H1 (cell line): ENCODE measurements around the gene HADHB. TPM values are rescaled to one million over a fixed set of nuclear protein-coding genes. Genes with fewer than 3 reads are reported as not detected.

ENCODE experiments used
- CTCF ChIA-PET: fragments of 300-600 bp; sonication (Branson Sonifier 250); formaldehyde crosslinking; loops from one replicate; lab custom pipeline; 2021; ENCODE audit not compliant: partially characterized antibody; lab: Charles Lee
- POLR2A ChIA-PET: fragments of 300-600 bp; sonication (Branson Sonifier 250); formaldehyde crosslinking; loops from one replicate; lab custom pipeline; 2021; ENCODE audit warnings: inconsistent platforms; ENCODE audit not compliant: partially characterized antibody; lab: Charles Lee
- DNase-seq, 2 experiments: peaks; one replicate each; pipeline versions ENCODE4 v3.0.0 to v3.0.0-alpha.2; 2010 to 2022; ENCODE audit warnings: low spot score in 2 of 2, low read depth in 1 of 2, mixed read lengths in 1 of 2
- FAIRE-seq: peaks from 2 replicates; lab custom pipeline; 2011; peaks lifted over from hg19 to GRCh38; lab: Jason Lieb, UNC
- H2AFZ ChIP-seq: 2 replicates; pipeline ENCODE4 v1.8.1; 2012; ENCODE audit warnings: low read length, inconsistent platforms
- H2AK5ac ChIP-seq: 2 replicates; pipeline ENCODE4 v1.6.1; 2013; ENCODE audit warnings: low read depth, low read length
- H2BK120ac ChIP-seq: replicated peaks from 2 replicates; pipeline ENCODE3; 2013; ENCODE audit warnings: low read depth, low read length, inconsistent platforms
- H2BK12ac ChIP-seq: 2 replicates; pipeline ENCODE4 v1.6.1; 2013; ENCODE audit warnings: low read depth, low read length
- H2BK15ac ChIP-seq: 2 replicates; pipeline ENCODE4 v1.6.1; 2013; ENCODE audit warnings: low read length
- H2BK20ac ChIP-seq: 2 replicates; pipeline ENCODE4 v1.6.1; 2013; ENCODE audit warnings: low read length
- H2BK5ac ChIP-seq: 2 replicates; pipeline ENCODE4 v1.6.1; 2013; ENCODE audit warnings: low read depth, low read length
- H3K14ac ChIP-seq: 2 replicates; pipeline ENCODE4 v1.6.1; 2013; ENCODE audit warnings: inconsistent platforms; ENCODE audit not compliant: insufficient read length
- H3K18ac ChIP-seq: 2 replicates; pipeline ENCODE4 v1.6.1; 2013; ENCODE audit warnings: low read length; ENCODE audit errors: extremely low read depth
- H3K23ac ChIP-seq: 2 replicates; pipeline ENCODE4 v1.6.1; 2013; ENCODE audit warnings: inconsistent platforms; ENCODE audit not compliant: insufficient read length
- H3K23me2 ChIP-seq: 2 replicates; pipeline ENCODE4 v1.6.1; 2013; ENCODE audit warnings: low read depth, low read length
- H3K27ac ChIP-seq: 2 replicates; pipeline ENCODE4 v1.6.1; 2011; ENCODE audit warnings: low read depth, low read length, inconsistent platforms
- H3K27me3 ChIP-seq, 4 experiments: replicated peaks in 1 of 4; 1 replicate in 1 of 4; 2 replicates in 3 of 4; pipeline versions ENCODE4 v1.6.1 to v1.8.1; 2011 to 2013; ENCODE audit warnings: low read length in 3 of 4, mild to moderate bottlenecking in 3 of 4, inconsistent platforms in 2 of 4, mixed read lengths in 2 of 4, moderate library complexity in 1 of 4; ENCODE audit not compliant: control insufficient read depth in 3 of 4, insufficient read depth in 3 of 4; ENCODE audit errors: extremely low read depth in 1 of 4
- H3K36me3 ChIP-seq, 4 experiments: 2 replicates each; pipeline versions ENCODE4 v1.6.1 to v1.8.1; 2011 to 2013; ENCODE audit warnings: mild to moderate bottlenecking in 4 of 4, low read length in 3 of 4, moderate library complexity in 2 of 4, control low read depth in 1 of 4, inconsistent platforms in 1 of 4; ENCODE audit not compliant: insufficient read depth in 4 of 4, control insufficient read depth in 2 of 4
- H3K4ac ChIP-seq: replicated peaks from 2 replicates; pipeline ENCODE3; 2013; ENCODE audit warnings: low read length, low read depth, mixed read lengths, inconsistent platforms; ENCODE audit not compliant: insufficient read length
- H3K4me1 ChIP-seq, 4 experiments: replicated peaks in 1 of 4; 1 replicate in 1 of 4; 2 replicates in 3 of 4; pipeline versions ENCODE4 v1.6.1 to v1.8.1; 2011 to 2013; ENCODE audit warnings: low read length in 3 of 4, inconsistent platforms in 2 of 4, mixed read lengths in 1 of 4; ENCODE audit not compliant: insufficient read depth in 4 of 4, control insufficient read depth in 3 of 4
- H3K4me2 ChIP-seq, 2 experiments: 2 replicates each; pipeline versions ENCODE4 v1.6.1 to v1.8.1; 2011 to 2013; ENCODE audit warnings: low read depth in 2 of 2, low read length in 2 of 2, control low read depth in 1 of 2, inconsistent platforms in 1 of 2, mild to moderate bottlenecking in 1 of 2; ENCODE audit not compliant: insufficient read depth in 1 of 2
- H3K4me3 ChIP-seq, 4 experiments: fragments of 200-600, 300-600 bp in 1 of 4; sonication (generic), shearing (Covaris generic), sonication (Bioruptor Twin) in 1 of 4; 2 replicates each; pipeline versions ENCODE4 v1.5.1 to v1.8.1; 2011 to 2016; ENCODE audit warnings: low read length in 4 of 4, low read depth in 3 of 4, control low read depth in 2 of 4, inconsistent platforms in 2 of 4, mild to moderate bottlenecking in 2 of 4, mixed read lengths in 1 of 4, moderate library complexity in 1 of 4; ENCODE audit not compliant: insufficient read depth in 2 of 4; ENCODE audit errors: extremely low read depth in 1 of 4
- H3K56ac ChIP-seq: replicated peaks from 2 replicates; pipeline ENCODE3; 2013; ENCODE audit warnings: low read depth, mild to moderate bottlenecking, mixed read lengths, low read length, inconsistent platforms; ENCODE audit not compliant: insufficient read length
- H3K79me1 ChIP-seq: 2 replicates; pipeline ENCODE4 v1.6.1; 2013; ENCODE audit warnings: low read depth, low read length, control low read depth
- H3K79me2 ChIP-seq, 2 experiments: 2 replicates each; pipeline versions ENCODE4 v1.6.1 to v1.8.1; 2012 to 2013; ENCODE audit warnings: low read length in 2 of 2, mild to moderate bottlenecking in 2 of 2, inconsistent platforms in 1 of 2; ENCODE audit not compliant: insufficient read depth in 2 of 2, control insufficient read depth in 1 of 2
- H3K9ac ChIP-seq, 4 experiments: replicated peaks in 1 of 4; 1 replicate in 1 of 4; 2 replicates in 3 of 4; pipeline versions ENCODE4 v1.6.1 to v1.8.1; 2011 to 2013; ENCODE audit warnings: low read depth in 3 of 4, low read length in 3 of 4, control low read depth in 2 of 4, mild to moderate bottlenecking in 2 of 4, moderate library complexity in 2 of 4, inconsistent platforms in 1 of 4; ENCODE audit errors: extremely low read depth in 1 of 4
- H3K9me3 ChIP-seq, 2 experiments: 2 replicates each; pipeline versions ENCODE4 v1.6.1 to v1.8.1; 2012 to 2013; ENCODE audit warnings: mild to moderate bottlenecking in 2 of 2, moderate library complexity in 2 of 2, control low read depth in 1 of 2, inconsistent platforms in 1 of 2, low read depth in 1 of 2, low read length in 1 of 2, mixed read lengths in 1 of 2; ENCODE audit not compliant: insufficient read depth in 2 of 2
- H4K20me1 ChIP-seq, 2 experiments: replicated peaks in 1 of 2; 2 replicates each; pipeline versions ENCODE3 to v1.8.1; 2011 to 2013; ENCODE audit warnings: inconsistent platforms in 2 of 2, low read length in 2 of 2, mild to moderate bottlenecking in 1 of 2; ENCODE audit not compliant: insufficient read depth in 2 of 2, control insufficient read depth in 1 of 2
- H4K5ac ChIP-seq: 2 replicates; pipeline ENCODE4 v1.6.1; 2013; ENCODE audit warnings: low read length, low read depth, mixed read lengths, inconsistent platforms; ENCODE audit not compliant: insufficient read length
- H4K8ac ChIP-seq: 2 replicates; pipeline ENCODE4 v1.8.0; 2013; ENCODE audit warnings: mild to moderate bottlenecking, moderate library complexity, low read length, inconsistent platforms; ENCODE audit not compliant: insufficient read depth; ENCODE audit errors: extremely low read depth
- H4K91ac ChIP-seq: replicated peaks from 2 replicates; pipeline ENCODE3; 2013; ENCODE audit warnings: low read length, mixed read lengths, inconsistent platforms; ENCODE audit not compliant: insufficient read length
- ASH2L ChIP-seq: fragments of 200-600, 300-600 bp; sonication (generic); IDR thresholded peaks from one replicate; pipeline ENCODE4 v1.7.1; 2017; ENCODE audit warnings: low read length
- JUND ChIP-seq: IDR thresholded peaks from 2 replicates; pipeline ENCODE4 v1.6.1; 2011; ENCODE audit warnings: mild to moderate bottlenecking, improper control_type of control experiment, low read length
- KDM1A ChIP-seq: fragments of 200-600, 300-600 bp; sonication (generic); IDR thresholded peaks from 2 replicates; pipeline ENCODE4 v1.7.1; 2016; ENCODE audit warnings: mild to moderate bottlenecking, low read length, borderline replicate concordance
- PHF8 ChIP-seq: fragments of 200-600 bp; sonication (generic); conservative IDR thresholded peaks from 2 replicates; pipeline ENCODE4 v1.7.1; 2012; ENCODE audit warnings: low read depth, mild to moderate bottlenecking, inconsistent platforms, low read length, moderate library complexity
- SIRT6 ChIP-seq: IDR thresholded peaks from one replicate; pipeline ENCODE4 v1.7.1; 2012; ENCODE audit warnings: low read length, inconsistent platforms
- SP4 ChIP-seq: IDR thresholded peaks from 2 replicates; pipeline ENCODE4 v1.6.1; 2012; ENCODE audit warnings: low read length, inconsistent platforms
- SRF ChIP-seq: IDR thresholded peaks from 2 replicates; pipeline ENCODE4 v1.6.1; 2011; ENCODE audit warnings: mild to moderate bottlenecking, low read depth, low read length, moderate library complexity
- TBP ChIP-seq: IDR thresholded peaks from 2 replicates; pipeline ENCODE4 v1.6.1; 2011; ENCODE audit warnings: low read depth, low read length, improper control_type of control experiment
- TEAD4 ChIP-seq: IDR thresholded peaks from 2 replicates; pipeline ENCODE4 v1.6.1; 2012; ENCODE audit warnings: low read depth, low read length, inconsistent platforms, mixed read lengths
- ZNF274 ChIP-seq: IDR thresholded peaks from 2 replicates; pipeline ENCODE4 v1.7.0; 2012; ENCODE audit warnings: low read length, borderline replicate concordance; ENCODE audit errors: extremely low read depth
- WGBS, 2 experiments: shearing (Covaris generic) in 1 of 2; methylation state at CpG; one replicate each; pipeline versions ENCODE4 v1.1.6 to v1.1.7; 2013 to 2015; ENCODE audit warnings: low lambda C conversion rate in 2 of 2, mixed read lengths in 2 of 2, inconsistent platforms in 1 of 2, low coverage in 1 of 2, missing lambda C conversion rate in 1 of 2; ENCODE audit not compliant: insufficient replicate concordance in 2 of 2, insufficient coverage in 1 of 2, insufficient read length in 1 of 2; ENCODE audit errors: extremely low coverage in 1 of 2, missing lambda C conversion rate in 1 of 2; 5-methylcytosine and 5-hydroxymethylcytosine counted together
- polyA plus RNA-seq, 7 experiments: library from polyadenylated mRNA; depleted of rRNA in 3 of 7; stranded (reverse) in 5 of 7; unstranded in 2 of 7; fragments of >200 nt in 5 of 7; fragments of 200-250 nt in 2 of 7; gene quantifications; 1 replicate in 5 of 7; 2 replicates in 1 of 7; 4 replicates in 1 of 7; pipeline versions ENCODE4 v1.2.1 to v1.2.3, GENCODE V29; 2011 to 2013; ENCODE audit warnings: missing spikeins in 2 of 7, mixed read lengths in 2 of 7
- total RNA-seq: library from RNA; stranded (reverse); fragmentation: NEBNext Ultra II Directional; extraction: Animal tissue kit (Norgen Biotek cat#: 25700); gene quantifications from 2 replicates; pipeline ENCODE4 v1.2.1, GENCODE V29; 2021

HADHB gene
- total and polyA plus RNA-seq, 2 of the 8 experiments (the other 6 are each of a cell fraction or from before 2014, with no cell fraction given) = 47.7 to 52.3 TPM

- Histone ChIP-seq H4K8ac (no peak overlapping the region), H3K23ac (no peak overlapping the region), H4K5ac (no peak overlapping the region), H3K4ac (no peak overlapping the region), H3K4me2 (peak overlapping the region; percentile 77 to 83), H3K36me3 (no peaks in the 10 kb centered on the region), H4K20me1 (no peaks in the 10 kb centered on the region), H3K56ac (no peak overlapping the region), H3K27me3 (no peaks in the 10 kb centered on the region), H3K4me3 (peak overlapping the region; percentile 77 to 98 (median 85)), H2BK5ac (no peak overlapping the region), H3K23me2 (peaks cover 10% of the 10 kb centered on the region), H3K4me1 (peaks cover 0 to 6% (median 1%) of the 10 kb centered on the region in 4 experiments; a peak in 3 of 7 replicates), H3K79me2 (peaks cover 2 to 80% of the 10 kb centered on the region in 2 experiments; a peak in 3 of 4 replicates), H2AK5ac (no peak overlapping the region), H2BK120ac (no peak overlapping the region), H2AFZ (no peak overlapping the region), H2BK20ac (no peak overlapping the region), H3K14ac (no peak overlapping the region), H4K91ac (no peak overlapping the region), H3K27ac (no peak overlapping the region), H2BK15ac (no peak overlapping the region), H3K18ac (no peak overlapping the region), H3K9me3 (no peaks in the 10 kb centered on the region), H3K79me1 (no peaks in the 10 kb centered on the region; the same call in 1 of the 2 replicates), H2BK12ac (no peak overlapping the region), H3K9ac (peak overlapping the region in 3 of 4 experiments; percentile 70 to 79 (median 71); a peak in 3 of 7 replicates)
- TF ChIP-seq SRF (no peak), ZNF274 (no peak), ASH2L (no peak), SIRT6 (no peak), KDM1A (no peak), JUND (no peak), TEAD4 (no peak), SP4 (no peak), TBP (no peak), PHF8 (no peak)
- CTCF ChIA-PET = interaction anchor here (0.7 to 2.3 kb wide), 3 partner anchors 10 to 447 kb away, joined by 3 to 8 read pairs (median 5); partner anchors contain the start of gene KCNK3
- FAIRE-seq = no peak
- WGBS, 2 experiments = 36% methylated on average over 3 of the region's 3 CpGs; no CpG with 5 or more reads in 1 of the 2 experiments
- POLR2A ChIA-PET = interaction anchor here (1.0 to 5.1 kb wide), 5 partner anchors 42 to 99 kb away, joined by 3 to 37 read pairs (median 4); partner anchors contain the start of gene SELENOI
- DNase-seq = no peak
These were observed 1.1 kb downstream of the HADHB start for GRCh38 chr2:26245810-26246209.
